Ammon's horn (tissue), 1 donor: Measurements from ENCODE around the gene MRNIP.

Experiments
- DNase-seq: peaks from one replicate; pipeline ENCODE4 v3.0.0-alpha.2; 2016; ENCODE audit warnings: low spot score

The MRNIP gene, protein sequence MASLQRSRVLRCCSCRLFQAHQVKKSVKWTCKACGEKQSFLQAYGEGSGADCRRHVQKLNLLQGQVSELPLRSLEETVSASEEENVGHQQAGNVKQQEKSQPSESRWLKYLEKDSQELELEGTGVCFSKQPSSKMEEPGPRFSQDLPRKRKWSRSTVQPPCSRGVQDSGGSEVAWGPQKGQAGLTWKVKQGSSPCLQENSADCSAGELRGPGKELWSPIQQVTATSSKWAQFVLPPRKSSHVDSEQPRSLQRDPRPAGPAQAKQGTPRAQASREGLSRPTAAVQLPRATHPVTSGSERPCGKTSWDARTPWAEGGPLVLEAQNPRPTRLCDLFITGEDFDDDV

DNA sequence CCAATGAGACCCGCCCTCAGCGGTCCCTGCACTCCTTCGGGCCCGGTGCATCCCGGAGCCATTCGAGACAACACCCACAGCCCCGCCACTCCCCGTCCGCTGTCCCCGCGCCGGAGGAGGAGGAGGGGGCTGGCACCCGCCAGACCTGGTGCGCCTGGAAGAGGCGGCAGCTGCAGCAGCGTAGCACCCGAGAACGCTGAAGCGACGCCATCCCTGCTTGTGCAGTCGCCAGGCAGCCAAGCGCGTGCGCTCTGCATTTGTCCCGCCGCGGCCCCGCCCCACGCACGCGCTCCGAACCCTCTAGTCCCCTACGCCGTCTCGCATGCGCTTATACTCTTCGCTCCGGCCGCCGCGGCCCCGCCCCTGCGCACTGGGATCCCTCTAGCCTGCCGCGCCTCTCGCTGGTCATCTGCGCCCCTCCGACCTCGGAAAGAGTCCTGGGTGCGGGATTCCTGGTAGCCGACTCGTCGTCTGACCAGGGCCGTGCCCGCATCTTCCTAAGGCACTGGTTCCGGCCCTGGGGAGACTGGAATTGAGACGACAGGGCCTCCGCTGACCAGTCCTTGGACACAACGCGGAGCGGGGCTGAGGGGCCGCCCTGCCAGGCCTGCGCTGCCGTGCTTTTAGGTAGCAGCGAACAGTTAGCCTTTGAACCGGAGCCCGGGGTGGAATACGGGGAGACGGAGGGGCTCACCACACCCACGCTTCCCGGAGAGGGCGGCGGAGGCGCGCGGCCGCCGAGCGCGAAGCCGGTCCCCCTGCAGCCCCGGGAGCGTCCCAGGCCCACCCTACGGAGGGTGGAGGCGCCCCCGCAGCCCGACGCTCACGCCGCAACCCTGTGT is at the start of gene MRNIP:
TSS of gene MRNIP (minus strand) at position 232 of the 842 bp plus-strand sequence. CDS start at position 211, 21 bp downstream.
- DNase-seq: peak; percentile 99

DNA sequence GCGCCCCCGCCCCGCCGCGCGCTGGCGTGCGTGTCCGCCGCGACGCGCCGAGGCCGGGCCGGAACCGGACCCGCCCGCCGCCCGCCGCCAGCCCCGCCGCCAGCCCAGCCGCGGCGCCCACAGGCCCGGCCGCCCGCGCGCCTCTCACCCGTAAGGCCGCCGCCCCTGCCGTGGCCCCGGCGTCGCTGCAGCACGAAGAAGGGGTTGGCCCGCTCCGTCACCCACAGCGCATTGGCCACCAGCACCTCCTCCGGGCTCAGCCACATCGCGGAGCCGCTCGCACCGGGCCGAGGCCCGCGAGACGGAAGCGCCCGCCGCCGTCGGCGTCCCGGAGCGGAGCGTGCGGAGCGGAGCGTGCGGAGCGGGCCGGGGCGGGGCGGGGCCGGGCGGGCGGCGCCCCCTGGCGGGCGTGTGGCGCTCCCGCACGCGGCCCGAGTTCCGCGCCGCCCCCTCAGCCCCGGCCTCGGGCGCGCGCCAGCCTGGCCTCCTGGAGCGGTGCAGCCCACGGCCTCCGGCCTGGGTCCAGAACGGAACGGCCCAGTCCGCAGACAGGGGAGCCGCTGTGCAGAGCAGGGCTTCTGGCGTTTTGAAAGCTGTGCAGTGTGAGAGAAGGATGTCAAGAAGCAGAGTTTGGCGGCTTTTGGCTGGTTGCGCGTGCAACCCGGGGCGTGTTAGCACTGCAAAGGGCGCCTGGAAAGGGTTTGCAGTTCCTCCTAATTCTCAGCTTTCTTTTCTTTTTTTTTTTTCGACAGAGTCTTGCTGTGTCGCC is 49.1 kb upstream of the MRNIP start, which contains the start of gene TBC1D9B:
TSS of gene TBC1D9B (minus strand) at position 342 of the 769 bp plus-strand sequence. CDS start at position 266, 76 bp downstream.
- DNase-seq: peak; percentile 72

DNA sequence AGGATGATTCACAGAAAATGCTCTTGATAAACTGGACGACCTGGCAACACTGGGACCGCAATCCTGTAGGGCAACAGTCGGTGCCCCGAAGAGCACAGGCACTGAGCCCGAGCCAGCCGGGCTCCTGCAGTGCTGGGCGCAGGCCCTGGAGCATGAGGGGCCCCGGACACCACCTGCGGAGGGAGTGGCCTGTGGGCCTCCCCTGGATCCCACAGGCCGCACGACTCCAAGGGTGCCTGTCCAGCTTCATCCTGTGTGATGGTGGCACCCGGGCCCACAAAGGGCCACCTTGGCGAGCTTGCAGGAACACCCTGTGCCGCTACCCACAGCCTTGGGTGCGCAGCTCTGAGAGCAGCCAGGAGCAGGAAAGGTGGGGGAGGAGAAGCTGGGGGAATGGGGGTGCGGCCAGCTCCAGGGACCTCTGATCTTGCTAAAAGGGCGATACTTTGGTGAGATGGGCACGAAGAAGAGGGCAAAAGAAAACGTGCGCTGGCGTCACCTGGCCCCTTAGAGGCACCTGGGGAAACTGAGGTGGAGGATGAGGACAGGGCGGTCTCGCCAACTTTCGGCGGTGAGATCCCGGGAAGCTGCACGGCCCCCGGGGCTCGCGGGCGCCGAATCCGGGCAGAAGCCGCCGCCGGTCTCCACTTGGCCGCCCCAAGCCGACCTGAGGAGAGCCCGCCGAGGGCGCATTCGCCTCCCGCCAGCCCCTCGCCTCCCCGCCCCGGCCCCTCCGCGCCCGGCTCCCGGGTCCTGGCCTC is 48.4 kb upstream of the MRNIP start:
- peak; percentile 34 for DNase-seq

DNA sequence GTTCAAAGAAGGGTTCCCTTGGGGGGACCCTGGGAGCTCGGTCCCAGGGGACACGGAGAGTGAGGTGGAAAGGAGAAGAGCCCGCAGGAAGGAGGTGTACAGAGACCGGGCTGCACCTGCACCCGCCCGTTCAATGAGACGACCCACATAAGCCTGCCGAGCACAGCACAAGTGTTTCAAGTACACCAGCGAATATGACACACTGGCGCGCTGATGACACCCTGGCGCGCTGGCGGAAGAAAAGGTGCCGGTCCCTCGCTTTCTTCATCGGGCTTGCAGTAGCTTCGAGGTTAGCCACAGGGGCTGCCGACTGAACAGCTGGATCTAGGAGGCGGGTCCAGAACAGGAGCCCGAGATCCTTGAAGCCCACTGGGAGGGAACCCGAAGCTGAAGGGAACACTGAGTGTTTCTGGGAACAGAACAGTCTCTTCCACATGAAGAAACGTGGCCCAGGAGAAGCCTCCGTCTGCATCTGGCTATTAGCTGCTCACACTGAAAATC is 47.7 kb upstream of the MRNIP start:
- DNase-seq: no peak

DNA sequence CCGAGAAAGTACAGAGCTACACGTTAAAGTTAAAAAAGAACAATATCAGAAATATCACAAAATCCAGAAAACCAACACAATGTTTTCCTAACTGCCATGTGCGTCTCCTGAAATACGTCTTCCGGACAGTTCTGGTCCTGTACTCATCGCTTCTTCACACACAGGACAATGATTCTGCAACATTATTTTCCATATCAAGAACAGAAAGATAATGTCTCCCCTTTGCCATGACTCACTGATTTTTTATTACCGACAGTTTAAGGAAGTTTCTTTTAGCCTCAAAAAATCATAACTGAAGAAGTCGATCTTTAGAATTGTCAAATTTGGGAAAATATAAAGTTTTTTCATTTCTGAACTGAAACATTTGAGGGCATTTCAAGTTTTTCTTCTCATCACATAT is 46.5 kb upstream of the MRNIP start:
- no peak for DNase-seq

DNA sequence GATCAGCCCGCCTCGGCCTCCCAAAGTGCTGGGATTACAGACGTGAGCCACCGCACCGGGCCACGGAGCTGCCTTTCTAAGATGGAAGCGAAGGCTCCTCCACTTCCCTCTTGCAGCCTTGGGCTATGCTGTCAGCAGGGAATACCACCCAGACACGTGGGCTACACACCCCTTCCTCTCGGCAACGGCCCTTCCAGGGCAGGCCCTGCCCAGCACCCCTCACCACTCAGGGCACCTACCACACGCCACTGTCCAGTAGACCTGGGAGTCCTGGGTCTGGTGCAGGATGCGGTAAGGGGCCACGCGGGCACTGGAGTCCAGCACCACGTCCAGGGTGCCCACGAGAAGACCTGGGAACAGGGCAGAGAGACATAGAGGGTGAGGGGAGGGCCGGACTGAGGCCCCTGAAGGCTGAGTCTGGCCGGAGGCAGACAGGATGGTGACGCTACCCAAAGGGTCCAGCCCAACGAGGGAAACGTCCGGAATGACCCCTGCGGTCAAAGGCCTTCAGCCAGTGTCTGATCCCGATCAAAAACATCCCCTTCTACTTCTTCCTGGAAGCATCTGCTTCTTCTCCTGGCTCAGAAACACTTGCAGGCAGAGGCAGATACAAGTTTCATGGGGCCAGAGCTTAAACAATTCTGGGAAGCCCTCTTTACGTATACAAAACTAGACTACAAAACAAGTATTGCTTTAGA is 46.0 kb upstream of the MRNIP start:
- no peak for DNase-seq

DNA sequence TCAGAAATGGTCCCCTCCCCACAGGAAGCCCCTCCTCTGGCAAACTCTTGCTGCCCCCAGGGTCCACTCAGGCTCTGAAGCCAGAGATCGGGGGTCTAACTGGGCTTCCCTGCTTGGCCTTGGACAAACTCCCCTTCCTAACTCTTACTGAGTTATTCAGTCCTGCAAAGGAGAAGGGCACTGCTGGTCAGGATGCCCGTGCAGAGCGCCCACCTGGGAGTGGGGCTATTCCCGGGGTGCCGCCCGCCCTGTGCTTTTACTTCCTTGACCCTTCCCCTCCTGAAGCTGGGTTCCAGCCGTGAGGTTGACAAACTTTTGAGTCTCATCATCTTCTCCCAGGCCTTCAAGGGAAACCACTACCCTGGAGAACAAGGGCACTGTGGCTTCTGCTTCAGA is 44.1 kb upstream of the MRNIP start:
- DNase-seq: no peak

DNA sequence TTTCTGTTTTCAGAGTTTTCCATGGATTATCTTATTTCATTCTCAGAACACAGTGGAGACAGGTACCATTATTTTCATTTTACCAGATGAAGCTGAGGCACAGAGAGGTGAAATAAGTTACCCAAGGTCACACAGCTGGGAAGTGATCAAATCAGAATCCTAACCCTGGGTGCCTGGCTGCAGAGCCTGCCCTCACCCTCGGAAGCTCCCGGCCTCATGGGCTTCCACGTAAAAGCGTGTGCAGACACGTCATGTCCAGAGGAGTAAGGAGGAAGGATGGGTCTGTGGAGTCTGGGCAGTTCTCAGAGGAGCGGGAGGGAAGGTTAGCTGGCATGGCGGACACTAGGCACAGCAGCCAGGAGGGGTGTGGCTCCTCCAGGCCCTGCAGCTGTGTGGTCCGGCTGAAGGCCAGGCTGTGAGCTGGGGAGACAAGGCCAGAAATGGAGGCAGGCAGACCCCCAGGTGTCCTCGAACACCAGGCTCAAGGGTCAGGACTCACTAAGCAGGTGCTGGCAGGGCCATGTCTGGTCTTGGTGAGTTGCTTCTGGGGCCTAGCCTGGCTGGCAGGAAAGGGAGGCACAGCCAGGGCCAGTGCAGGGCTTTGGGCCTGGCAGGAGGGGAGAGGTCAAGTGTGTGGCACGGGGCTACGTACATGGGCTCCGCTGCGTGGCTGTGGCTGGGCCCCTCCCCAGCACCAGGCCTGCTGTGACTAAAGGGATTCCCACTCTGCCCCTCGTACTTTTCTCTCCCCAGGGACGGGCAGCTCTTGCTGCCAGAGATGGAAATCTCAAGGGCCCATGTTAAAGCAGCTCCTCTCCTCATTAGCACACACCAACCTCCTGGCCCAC is 43.5 kb upstream of the MRNIP start:
- no peak for DNase-seq

DNA sequence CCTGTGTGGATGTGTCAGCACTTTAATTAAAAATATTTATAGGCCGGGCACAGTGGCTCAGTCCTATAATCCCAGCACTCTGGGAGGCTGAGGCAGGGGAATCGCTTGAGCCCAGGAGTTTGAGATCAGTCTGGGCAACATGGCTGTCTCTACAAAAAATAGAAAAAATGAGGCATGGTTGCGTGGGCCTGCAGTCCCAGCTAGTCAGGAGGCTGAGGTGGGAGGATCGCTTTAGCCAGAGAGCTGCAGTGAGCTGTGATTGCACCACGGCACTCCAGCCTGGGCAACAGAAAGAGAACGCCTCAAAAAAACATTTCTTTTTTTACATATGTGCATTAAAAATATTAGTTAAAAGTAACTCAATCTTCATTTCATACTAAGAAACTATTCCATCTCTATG is 42.8 kb upstream of the MRNIP start:
- peak; percentile 45 for DNase-seq

DNA sequence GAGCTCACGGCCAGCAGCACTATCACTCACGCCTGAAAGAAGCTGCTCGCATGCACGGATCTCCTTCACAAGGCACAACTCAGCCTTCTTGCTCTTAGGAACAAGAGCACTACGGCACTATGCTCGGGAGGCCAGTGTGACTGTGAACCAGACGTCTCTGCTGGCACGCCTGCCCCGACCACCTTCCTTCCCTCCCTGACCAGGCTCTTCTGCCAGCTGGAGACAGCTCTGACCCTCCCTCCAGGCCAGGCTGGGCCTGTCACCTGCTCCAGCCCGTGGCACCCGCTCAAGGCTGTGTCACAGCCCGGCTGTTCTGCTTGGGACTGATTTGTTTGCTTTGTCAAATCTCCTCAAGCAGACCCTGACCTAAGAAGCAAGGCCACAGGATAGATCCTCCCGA is 42.1 kb upstream of the MRNIP start:
- DNase-seq: peak; percentile 43

DNA sequence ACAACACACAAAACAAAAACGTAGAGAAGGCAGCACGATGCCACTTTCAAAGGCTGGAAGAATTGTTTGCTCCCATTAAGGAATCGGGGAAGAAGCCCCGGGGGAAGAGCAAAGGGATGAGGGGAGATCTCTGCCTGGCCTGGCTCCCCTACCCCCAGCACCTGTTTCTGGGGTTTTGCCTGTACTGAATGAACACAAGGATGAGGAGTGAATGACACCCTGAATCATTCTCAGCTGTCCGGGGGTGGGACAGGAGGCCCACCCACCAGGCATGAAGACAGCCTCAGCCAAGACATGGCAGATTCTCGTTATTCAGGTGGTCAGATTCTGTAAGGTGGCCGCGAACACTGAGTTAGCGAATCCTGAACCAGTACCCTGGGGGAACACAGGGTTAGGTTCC is 41.6 kb upstream of the MRNIP start:
- no peak for DNase-seq

DNA sequence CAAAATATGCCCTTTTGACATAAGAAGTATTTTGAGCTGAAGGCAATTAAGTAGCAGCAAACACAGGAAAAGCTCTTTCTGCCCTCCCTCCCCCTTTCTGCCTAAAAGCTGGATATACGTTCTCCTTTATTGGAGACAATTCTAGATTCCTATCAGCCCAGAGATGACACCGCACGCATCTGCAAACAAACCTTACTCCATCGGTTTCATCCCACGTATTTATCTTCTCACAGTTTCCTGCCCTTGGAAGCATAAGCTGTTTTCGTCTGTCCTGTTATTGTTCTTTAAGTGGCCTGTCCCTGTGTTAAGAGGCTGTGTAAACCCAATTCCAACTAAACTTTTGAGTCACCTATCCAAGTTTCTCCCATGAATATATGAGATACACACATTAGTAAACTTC is 37.2 kb upstream of the MRNIP start:
- no peak for DNase-seq

DNA sequence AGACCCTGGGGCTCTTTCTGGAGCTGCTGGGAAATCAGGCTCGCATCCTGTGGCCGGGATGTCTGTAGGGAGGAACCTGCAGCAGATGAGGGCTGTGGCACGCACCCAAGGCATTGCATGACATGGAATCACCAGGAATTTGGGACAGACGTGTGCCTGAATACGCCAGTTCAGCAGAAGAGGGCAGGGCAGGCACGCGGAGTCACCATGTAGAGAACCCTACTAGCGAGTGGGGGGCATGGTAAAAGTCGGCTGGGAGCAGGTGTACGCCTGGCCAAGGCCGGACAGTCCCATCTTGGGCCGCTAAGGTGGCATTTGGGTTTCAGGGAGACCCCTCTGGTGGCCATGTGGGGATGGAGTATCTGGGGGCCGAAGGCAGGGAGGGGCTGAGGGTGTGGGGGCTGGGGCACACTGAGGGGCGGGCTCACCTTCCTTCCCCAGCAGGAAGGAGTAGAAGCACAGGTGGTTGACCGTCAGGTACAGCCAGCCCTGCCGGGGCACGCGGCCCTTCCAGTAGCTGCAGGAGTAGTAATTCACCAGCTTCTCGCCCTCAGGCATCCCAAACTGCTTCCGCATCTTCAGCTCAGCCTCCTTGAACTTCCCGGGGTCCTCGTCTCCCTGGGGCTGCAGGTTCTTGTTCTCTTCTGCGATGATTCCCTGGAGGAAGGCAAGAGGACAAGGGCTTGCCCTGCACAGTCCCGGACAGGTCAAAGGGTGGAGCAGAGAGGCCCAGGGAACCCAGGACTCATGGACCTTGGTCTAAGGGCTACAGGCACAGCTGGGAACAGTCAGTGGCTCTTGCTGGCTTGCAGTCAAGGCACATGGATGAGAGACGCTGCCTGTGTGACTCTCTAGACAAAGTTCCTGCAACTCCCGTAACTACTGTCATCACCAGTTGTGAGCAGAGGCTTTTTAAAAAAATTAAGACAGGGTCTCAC is 35.6 kb upstream of the MRNIP start:
- DNase-seq: no peak

DNA sequence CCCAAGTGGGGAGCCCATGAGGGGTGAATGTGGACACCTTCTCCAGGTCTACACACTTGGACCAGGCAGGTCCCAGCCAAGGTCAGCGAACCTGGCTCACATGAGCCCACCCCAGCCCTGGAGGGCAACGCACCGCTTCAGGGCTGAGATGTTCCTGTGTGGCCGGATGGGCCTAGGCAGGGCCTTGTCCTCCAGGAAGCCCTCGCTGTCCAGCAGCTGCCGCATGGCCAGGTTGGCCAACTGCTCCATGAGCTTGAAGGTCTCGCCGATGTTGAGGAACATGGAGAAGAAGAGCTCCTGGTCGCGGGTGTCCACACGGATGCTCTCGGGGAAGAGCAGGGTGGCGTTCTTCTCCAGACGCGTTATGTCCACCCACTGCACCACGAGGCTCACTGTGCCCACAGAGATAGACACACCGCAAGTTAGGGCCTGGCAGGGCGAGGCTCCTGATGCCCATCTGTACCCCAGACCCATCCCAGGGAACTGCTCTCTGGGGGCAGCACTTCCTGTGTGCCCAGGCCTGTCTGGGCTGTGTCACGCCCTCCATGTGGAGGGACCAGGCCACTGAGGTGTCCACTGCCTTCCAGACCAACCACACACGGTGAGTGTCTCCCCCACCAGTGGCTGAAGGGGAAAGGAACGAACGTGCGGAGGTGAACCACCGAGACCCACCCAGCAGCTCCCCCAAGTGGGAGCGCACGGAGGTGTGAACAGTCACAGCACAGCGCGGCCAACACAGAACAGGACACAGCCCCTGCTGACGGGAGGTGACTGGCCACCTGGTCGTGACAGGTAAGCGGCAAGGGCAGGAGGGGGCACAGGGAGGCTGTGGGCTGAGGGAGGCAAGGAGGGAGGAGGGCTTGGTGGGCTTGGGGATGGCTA is 34.7 kb upstream of the MRNIP start:
- no peak for DNase-seq

DNA sequence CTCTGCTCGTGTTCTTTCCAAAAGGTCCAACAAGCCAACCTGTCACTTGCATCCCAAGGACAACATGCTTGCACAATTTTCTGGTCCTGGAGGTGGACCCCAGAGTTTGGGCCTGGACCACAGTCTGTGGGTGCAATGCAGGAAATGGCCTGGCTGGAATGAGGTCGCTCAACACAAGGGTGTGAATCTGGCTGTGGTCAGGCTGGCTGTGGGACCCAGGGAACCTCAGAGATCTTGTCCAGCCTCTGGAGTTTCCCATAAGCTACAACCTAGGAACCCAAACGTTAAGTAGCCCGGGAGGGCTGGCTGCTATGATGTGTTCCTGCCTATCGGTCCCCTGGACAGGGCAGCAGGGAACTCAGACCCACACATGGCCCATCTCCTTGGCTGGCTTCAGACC is 33.6 kb upstream of the MRNIP start:
- no peak for DNase-seq

DNA sequence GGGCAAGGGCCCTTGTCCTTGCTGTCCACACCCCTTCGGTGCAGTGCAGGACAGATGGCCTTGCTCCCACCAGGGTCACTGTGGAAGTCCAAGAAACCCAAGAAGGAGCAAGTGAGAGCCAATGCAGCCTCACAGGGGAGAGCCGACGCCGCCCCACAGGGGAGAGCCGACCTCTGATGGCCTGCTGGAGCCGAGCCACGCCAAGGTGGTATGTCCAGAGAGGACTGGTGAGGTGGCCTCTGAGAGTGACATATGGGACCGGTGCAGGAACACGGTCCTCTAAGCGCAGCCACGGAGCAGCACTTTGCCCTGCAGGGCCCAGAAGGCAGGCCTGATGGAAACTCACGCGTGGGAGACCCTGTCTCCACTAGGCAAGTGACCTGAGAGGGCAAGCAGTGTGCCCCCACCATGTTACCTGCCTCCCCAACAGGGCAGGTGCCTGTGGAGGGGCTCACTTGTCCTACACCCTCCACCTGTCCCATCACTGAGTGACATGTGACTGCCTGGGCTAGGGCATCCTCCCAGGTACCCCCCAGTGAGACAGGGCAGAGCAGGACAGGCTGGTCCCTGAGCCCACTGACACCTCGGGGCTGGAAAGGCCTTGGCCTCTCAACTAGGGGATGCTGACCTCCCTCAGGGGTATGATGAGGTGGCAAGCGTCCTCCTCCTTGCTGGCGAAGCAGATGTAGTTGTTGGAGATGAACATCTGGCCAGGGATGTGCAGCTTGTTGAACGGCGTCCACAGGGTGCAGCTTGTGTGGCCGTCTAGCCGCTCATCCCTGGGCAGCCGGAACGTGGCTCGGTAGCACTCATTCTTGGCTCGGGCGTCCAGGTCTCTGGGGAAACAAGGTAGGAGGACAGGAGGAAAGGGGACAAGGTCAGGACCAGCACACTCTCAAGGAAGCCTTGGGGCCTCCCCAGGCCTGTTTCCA is 32.4 kb upstream of the MRNIP start:
- DNase-seq: no peak

DNA sequence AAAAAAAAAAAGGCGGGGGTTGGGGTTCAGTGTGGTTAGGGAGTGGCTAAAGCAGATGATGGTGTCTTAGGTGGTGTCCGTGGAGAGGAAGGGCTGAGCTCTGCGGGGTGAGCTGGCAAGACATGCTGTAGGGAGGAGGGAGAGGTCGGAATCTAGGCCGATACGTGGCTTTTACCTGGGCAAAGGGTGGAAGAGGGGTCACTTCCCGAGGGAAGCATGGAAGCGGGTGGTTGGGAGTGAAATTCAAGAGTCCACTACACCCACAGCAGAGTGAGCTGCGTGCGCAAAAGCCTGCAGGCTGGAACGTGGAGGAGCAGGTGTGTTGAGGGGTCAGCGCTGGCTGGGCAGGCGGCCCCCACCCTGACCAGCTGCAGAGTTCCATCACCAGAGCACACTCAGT is 31.3 kb upstream of the MRNIP start:
- DNase-seq: no peak
